Spleen (tissue), 11 donors: ENCODE data around the gene CLK1. TPM values are rescaled to one million over a fixed set of nuclear protein-coding genes. Genes with fewer than 3 reads are reported as not detected.

Source experiments
- DNase-seq: peaks from one replicate; pipeline ENCODE4 v3.0.0-alpha.2; 2020
- H3K27ac ChIP-seq, 8 donors: fragments of 200-600 bp; sonication (generic) in 7 of 8; 1 replicate in 4 of 8; 2 replicates in 4 of 8; pipeline versions ENCODE4 v1.5.0 to v1.8.0; 2016 to 2021; ENCODE audit warnings: inconsistent platforms in 4 of 8, mild to moderate bottlenecking in 4 of 8, moderate library complexity in 1 of 8
- H3K27me3 ChIP-seq, 7 donors: fragments of 200-600 bp; sonication (generic) in 6 of 7; replicated peaks in 1 of 7; 1 replicate in 4 of 7; 2 replicates in 3 of 7; pipeline versions ENCODE4 v1.5.0 to v1.8.0; 2016 to 2021; ENCODE audit warnings: inconsistent platforms in 3 of 7, mild to moderate bottlenecking in 1 of 7
- H3K36me3 ChIP-seq, 6 donors: fragments of 200-600 bp; sonication (generic) in 5 of 6; 1 replicate in 4 of 6; 2 replicates in 2 of 6; pipeline versions ENCODE4 v1.5.0 to v1.8.0; 2016 to 2021; ENCODE audit warnings: inconsistent platforms in 2 of 6
- H3K4me1 ChIP-seq, 6 donors: fragments of 200-600 bp; sonication (generic) in 5 of 6; 1 replicate in 3 of 6; 2 replicates in 3 of 6; pipeline versions ENCODE4 v1.5.0 to v1.8.0; 2016 to 2021; ENCODE audit warnings: inconsistent platforms in 3 of 6
- H3K4me3 ChIP-seq, 8 donors: fragments of 200-600 bp; sonication (generic) in 7 of 8; 1 replicate in 4 of 8; 2 replicates in 4 of 8; pipeline versions ENCODE4 v1.5.0 to v1.8.0; 2016 to 2021; ENCODE audit warnings: inconsistent platforms in 4 of 8, mild to moderate bottlenecking in 4 of 8, moderate library complexity in 2 of 8
- H3K9me3 ChIP-seq, 8 donors: fragments of 200-600 bp; sonication (generic) in 7 of 8; 1 replicate in 4 of 8; 2 replicates in 4 of 8; pipeline versions ENCODE4 v1.5.0 to v1.8.0; 2016 to 2021; ENCODE audit warnings: inconsistent platforms in 4 of 8
- CTCF ChIP-seq, 11 experiments: fragments of 200-600 bp in 7 of 11; fragments of 450-650 bp in 4 of 11; sonication (generic) in 4 of 11; IDR thresholded peaks in 8 of 11; conservative IDR thresholded peaks in 3 of 11; 1 replicate in 7 of 11; 2 replicates in 4 of 11; pipeline versions ENCODE4 v1.4.0 to v1.8.0; 2016 to 2021; ENCODE audit warnings: antibody characterized with exemption in 11 of 11, inconsistent platforms in 4 of 11, mild to moderate bottlenecking in 1 of 11
- POLR2A ChIP-seq, 3 donors: fragments of 450-650 bp; IDR thresholded peaks; one replicate each; pipeline ENCODE4 v1.5.1; 2017; ENCODE audit warnings: antibody characterized with exemption in 3 of 3, mild to moderate bottlenecking in 1 of 3
- POLR2AphosphoS5 ChIP-seq, 3 donors: sonication (generic); formaldehyde crosslinking; IDR thresholded peaks; one replicate each; pipeline ENCODE4 v1.5.1; 2017; ENCODE audit warnings: antibody characterized with exemption in 3 of 3
- WGBS, 5 donors: extraction: QIAGEN DNeasy Blood & Tissue Kit in 3 of 5; methylation state at CpG; one replicate each; pipeline versions ENCODE4 v1.1.5 to v1.1.7; 2013 to 2018; 5-methylcytosine and 5-hydroxymethylcytosine counted together
- intact Hi-C: fragments of 100-400 bp; cut with DNase I; formaldehyde crosslinking; loops from one replicate; pipeline ENCODE4 v1.15.0; 2023; ENCODE audit warnings: low total_unique reads
- polyA plus RNA-seq, 3 donors: library from polyadenylated mRNA; stranded (reverse); fragments of 200-250 nt; gene quantifications; one replicate each; pipeline ENCODE4 v1.2.1, GENCODE V29; 2013
- total RNA-seq, 7 donors: library from RNA; depleted of rRNA in 3 of 7; stranded (reverse); fragments of >200 nt in 3 of 7; fragmentation: NEBNext Ultra II Directional in 4 of 7; extraction: Animal tissue kit (Norgen Biotek cat#: 25700) in 4 of 7; gene quantifications; one replicate each; pipeline versions ENCODE4 v1.1.0 to v1.2.1, GENCODE V29; 2016 to 2021
- donor health status: healthy with polysubstance abuse.
- donor health status: DM: no; HTN: no; CAD: no; lungs with moderate emphysema.
- donor health status: DM: no; HTN: no; CAD: no.
- donor health status: Bipolar disorder and iron deficiency.
- donor health status: healthy.
- donor health status: DM: no; HTN: no; CAD: no.
- donor health status: DM: yes; HTN: yes; CAD: no.

The CLK1 gene
- total and polyA plus RNA-seq, 10 donors = 161 to 737 (median 217) TPM

- H3K27me3 ChIP-seq = no peaks in the 10 kb centered on the region
- WGBS, 5 donors = 50 to 67% (median 52%) methylated on average over 2 of the region's 2 CpGs
- intact Hi-C loops = loop anchor here (5.0 kb wide), 1 partner anchor 267 kb away; no protein-coding TSS in a partner anchor
- peaks cover 0 to 90% (median 42%) of the 10 kb centered on the region in 6 donors for H3K36me3 ChIP-seq
- no peaks in the 10 kb centered on the region for H3K9me3 ChIP-seq
- peaks cover 0 to 17% (median 6%) of the 10 kb centered on the region in 6 donors for H3K4me1 ChIP-seq
- peak overlapping the region in 1 of 8 donors; percentile 9 for H3K27ac ChIP-seq
- TF ChIP-seq POLR2A (IDR thresholded peaks at IDR 0.05) = no peak
- peak; percentile 16 to 75 (median 57) for TF ChIP-seq CTCF (IDR thresholded peaks at IDR 0.05 in 8 of 11, conservative IDR thresholded peaks at IDR 0.05 in 3 of 11)
- TF ChIP-seq POLR2AphosphoS5 (IDR thresholded peaks at IDR 0.05) = peak in 1 of 3 donors; percentile 45
- H3K4me3 ChIP-seq = no peak overlapping the region
- peak; percentile 87 for DNase-seq
These were observed 41.3 kb upstream of the CLK1 start for GRCh38 chr2:200905618-200906296.

GRCh38 chr2:200901459-200902072, 37.1 kb upstream of the CLK1 start:
- Histone ChIP-seq H3K4me1 (peaks cover 0 to 17% (median 6%) of the 10 kb centered on the region in 6 donors), H3K36me3 (peaks cover 0 to 90% (median 69%) of the 10 kb centered on the region in 6 donors), H3K27me3 (no peaks in the 10 kb centered on the region), H3K4me3 (no peak overlapping the region), H3K9me3 (no peaks in the 10 kb centered on the region), H3K27ac (peak overlapping the region in 2 of 8 donors; percentile 4 to 22)
- WGBS, 5 donors = 3 to 7% (median 6%) methylated on average over 4 of the region's 4 CpGs
- intact Hi-C loops = no loop called here
- DNase-seq = no peak
- no peak for TF ChIP-seq POLR2A (IDR thresholded peaks at IDR 0.05)
- TF ChIP-seq POLR2AphosphoS5 (IDR thresholded peaks at IDR 0.05) = peak in 1 of 3 donors; percentile 57
- TF ChIP-seq CTCF (IDR thresholded peaks at IDR 0.05 in 8 of 11, conservative IDR thresholded peaks at IDR 0.05 in 3 of 11) = peak; percentile 73 to 93 (median 83)

GRCh38 chr2:200899482-200899881, 35.0 kb upstream of the CLK1 start:
- TF ChIP-seq POLR2A (IDR thresholded peaks at IDR 0.05) = no peak
- TF ChIP-seq CTCF (IDR thresholded peaks at IDR 0.05 in 8 of 11, conservative IDR thresholded peaks at IDR 0.05 in 3 of 11) = no peak
- no peak for TF ChIP-seq POLR2AphosphoS5 (IDR thresholded peaks at IDR 0.05)
- Histone ChIP-seq H3K4me1 (peaks cover 0 to 10% (median 4%) of the 10 kb centered on the region in 6 donors), H3K36me3 (peaks cover 0 to 92% (median 79%) of the 10 kb centered on the region in 6 donors), H3K27ac (no peak overlapping the region), H3K4me3 (no peak overlapping the region), H3K27me3 (no peaks in the 10 kb centered on the region), H3K9me3 (no peaks in the 10 kb centered on the region)
- DNase-seq = no peak
- intact Hi-C loops = loop anchor here (10.0 kb wide), 1 partner anchor 175 kb away; the partner anchor contains the start of genes HYCC2 and NDUFB3
